Suppressor macrophage (primary cell): ENCODE measurements around the gene ZNF394.

Experiments used
- DNase-seq, 4 experiments: peaks; one replicate each; pipeline ENCODE4 v3.0.0-alpha.2; 2020 to 2022

Gene ZNF394

DNA sequence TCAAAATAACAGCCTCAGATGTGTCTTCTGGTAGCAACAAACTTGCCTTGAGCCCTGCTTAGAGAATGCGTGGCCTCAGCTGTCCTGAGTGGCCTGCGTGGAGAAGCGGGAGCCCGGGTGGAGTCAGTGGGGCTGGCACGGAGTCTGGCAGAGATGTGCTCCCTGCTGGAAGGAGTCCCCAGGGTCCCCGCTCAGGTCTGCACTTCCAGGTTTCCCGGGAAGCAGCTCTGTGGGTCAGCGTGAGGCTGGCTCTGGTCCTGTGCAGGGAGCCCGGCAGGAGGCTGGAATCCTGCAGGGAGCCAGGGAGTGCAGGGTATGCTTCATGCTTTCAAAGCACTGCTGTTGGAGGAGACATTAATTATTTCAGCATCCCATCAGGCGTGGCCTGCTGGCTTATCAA, 51.2 kb downstream of the ZNF394 start:
- DNase-seq: no peak

DNA sequence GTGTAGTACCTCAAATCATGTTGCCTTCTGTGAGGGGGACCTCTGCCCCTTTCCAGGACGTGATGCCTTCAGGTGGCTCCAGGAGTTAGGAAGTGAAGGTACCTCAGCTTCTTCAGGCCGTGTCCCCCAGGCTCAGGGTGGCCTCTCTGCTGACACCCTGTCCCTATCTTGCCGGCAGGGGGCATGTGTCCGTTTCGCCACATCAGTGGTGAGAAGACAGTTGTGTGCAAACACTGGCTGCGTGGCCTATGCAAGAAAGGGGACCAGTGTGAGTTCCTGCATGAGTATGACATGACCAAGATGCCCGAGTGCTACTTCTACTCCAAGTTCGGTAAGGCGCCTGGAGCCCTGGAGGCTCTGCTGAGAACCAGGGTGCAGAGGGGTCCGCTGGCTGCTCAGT, 52.1 kb downstream of the ZNF394 start:
- peak in 2 of 4 experiments; percentile 13 to 30 for DNase-seq

GRCh38 chr7:99446096-99446495, 54.0 kb downstream of the ZNF394 start:
- DNase-seq: no peak
